T-cell (primary cell): ENCODE measurements around the gene PFAS. TPM values are rescaled to one million over a fixed set of nuclear protein-coding genes. Genes with fewer than 3 reads are reported as not detected.

Experiments used
- ATAC-seq, 4 experiments: fragments of 200-7000 bp in 3 of 4; fragments of 150-1000 bp in 1 of 4; cut with Tn5 transposase; replicated peaks in 1 of 4; 1 replicate in 3 of 4; 2 replicates in 1 of 4; pipeline ENCODE4 v1.10.0; 2021; ENCODE audit warnings: moderate library complexity in 3 of 4, mild to moderate bottlenecking in 2 of 4, moderate number of reproducible peaks in 1 of 4
- CTCF ChIA-PET, 2 donors: fragments of 300-600 bp; sonication (Branson Sonifier 250); formaldehyde crosslinking; loops; one replicate each; lab custom pipeline; 2022; ENCODE audit warnings: antibody characterized with exemption in 2 of 2; lab: Charles Lee
- POLR2A ChIA-PET, 2 donors: fragments of 300-600 bp; sonication (Branson Sonifier 250); formaldehyde crosslinking; loops; one replicate each; lab custom pipeline; 2022; ENCODE audit warnings: antibody characterized with exemption in 2 of 2; lab: Charles Lee
- DNase-seq, 35 experiments: peaks; one replicate each; pipeline versions ENCODE4 v3.0.0 to v3.0.0-alpha.2; 2013 to 2023
- H3K27ac ChIP-seq: one replicate; pipeline ENCODE4 v1.5.1; 2013; ENCODE audit warnings: low read length
- H3K27me3 ChIP-seq, 2 experiments: replicated peaks in 1 of 2; 1 replicate in 1 of 2; 2 replicates in 1 of 2; pipeline versions ENCODE4 v1.6.1 to v1.7.0; 2013; ENCODE audit warnings: low read length in 1 of 2, mixed read lengths in 1 of 2; ENCODE audit not compliant: control insufficient read depth in 2 of 2, insufficient read depth in 2 of 2; ENCODE audit errors: extremely low read depth in 1 of 2
- H3K36me3 ChIP-seq, 2 donors: 1 replicate in 1 of 2; 2 replicates in 1 of 2; pipeline versions ENCODE4 v1.6.1 to v1.7.0; 2013; ENCODE audit warnings: low read length in 1 of 2; ENCODE audit not compliant: control insufficient read depth in 2 of 2, insufficient read depth in 1 of 2; ENCODE audit errors: extremely low read depth in 1 of 2
- H3K4me1 ChIP-seq, 2 experiments: 1 replicate in 1 of 2; 2 replicates in 1 of 2; pipeline versions ENCODE4 v1.6.1 to v1.7.0; 2013; ENCODE audit warnings: low read length in 2 of 2, mixed read lengths in 1 of 2; ENCODE audit not compliant: insufficient read depth in 2 of 2, control insufficient read depth in 1 of 2; ENCODE audit errors: extremely low read depth in 1 of 2
- H3K4me3 ChIP-seq, 2 donors: 1 replicate in 1 of 2; 2 replicates in 1 of 2; pipeline versions ENCODE4 v1.5.1 to v1.7.0; 2013; ENCODE audit warnings: mild to moderate bottlenecking in 2 of 2, low read length in 1 of 2, moderate library complexity in 1 of 2; ENCODE audit not compliant: control insufficient read depth in 1 of 2; ENCODE audit errors: extremely low read depth in 1 of 2
- H3K9me3 ChIP-seq: 2 replicates; pipeline ENCODE4 v1.7.0; 2013
- H3K27ac Mint-ChIP-seq, 2 donors: one replicate each; pipeline ENCODE4 v1.8.0; 2020 to 2021; ENCODE audit warnings: mild to moderate bottlenecking in 2 of 2, mixed read lengths in 2 of 2
- H3K27me3 Mint-ChIP-seq, 2 donors: one replicate each; pipeline ENCODE4 v1.8.0; 2021 to 2022; ENCODE audit warnings: mixed read lengths in 2 of 2
- H3K36me3 Mint-ChIP-seq: one replicate; pipeline ENCODE4 v1.8.0; 2021; ENCODE audit warnings: mixed read lengths
- H3K4me1 Mint-ChIP-seq, 3 donors: one replicate each; pipeline ENCODE4 v1.8.0; 2020 to 2022; ENCODE audit warnings: mixed read lengths in 3 of 3, mild to moderate bottlenecking in 1 of 3
- H3K4me3 Mint-ChIP-seq, 3 donors: one replicate each; pipeline ENCODE4 v1.8.0; 2020 to 2022; ENCODE audit warnings: mild to moderate bottlenecking in 3 of 3, mixed read lengths in 3 of 3, moderate library complexity in 3 of 3
- H3K9me3 Mint-ChIP-seq, 3 donors: one replicate each; pipeline ENCODE4 v1.8.0; 2020 to 2022; ENCODE audit warnings: mixed read lengths in 3 of 3
- WGBS: methylation state at CpG from one replicate; pipeline ENCODE4 v1.1.5; 2013; ENCODE audit warnings: missing lambda C conversion rate; ENCODE audit not compliant: insufficient coverage; 5-methylcytosine and 5-hydroxymethylcytosine counted together
- total RNA-seq, 35 experiments: library from RNA in 6 of 35; stranded (reverse) in 6 of 35; fragments of 120-200 nt in 1 of 35; gene quantifications; one replicate each; pipeline versions ENCODE4 v1.2.1 to v1.2.4 and lab custom pipeline; 2013 to 2026

PFAS gene
- total RNA-seq, 5 donors from 2014 or later (not counting 1 experiment from before 2014, with no cell fraction given): 31.5 to 52.4 (median 37.8) TPM

DNA sequence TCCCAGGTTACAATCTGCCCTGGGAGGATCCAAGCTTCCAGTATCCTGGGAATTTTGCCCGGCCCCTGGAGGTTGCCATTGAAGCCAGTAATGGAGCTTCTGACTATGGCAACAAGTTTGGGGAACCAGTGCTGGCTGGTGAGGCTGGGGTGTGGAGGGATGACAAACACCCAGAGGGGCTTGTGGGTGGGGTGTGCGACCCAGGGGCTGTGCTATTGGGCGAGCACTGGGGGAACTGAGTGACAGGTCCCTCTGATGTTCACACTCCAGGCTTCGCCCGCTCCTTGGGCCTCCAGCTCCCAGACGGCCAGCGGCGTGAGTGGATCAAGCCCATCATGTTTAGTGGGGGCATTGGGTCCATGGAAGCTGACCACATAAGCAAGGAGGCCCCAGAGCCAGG lies 8.7 kb downstream of the PFAS start:
- H3K4me3 ChIP-seq: no peak overlapping the region
- Mint-ChIP-seq H3K27ac (no peak overlapping the region), H3K9me3 (no peaks in the 10 kb centered on the region), H3K27me3 (no peaks in the 10 kb centered on the region), H3K36me3 (peaks cover 31% of the 10 kb centered on the region), H3K4me1 (no peaks in the 10 kb centered on the region), H3K4me3 (no peak overlapping the region)
- no peaks in the 10 kb centered on the region for H3K27me3 ChIP-seq
- CTCF ChIA-PET: interaction anchor here in 1 of 2 donors (0.6 kb wide), 1 partner anchor 10 kb away, joined by 4 read pairs; the partner anchor contains the start of gene CTC1
- POLR2A ChIA-PET: interaction anchor here in 1 of 2 donors (0.7 kb wide), 1 partner anchor 169 kb away, joined by 3 read pairs; no protein-coding TSS in a partner anchor
- H3K9me3 ChIP-seq: no peaks in the 10 kb centered on the region
- 98% methylated on average over 7 of the region's 8 CpGs for WGBS
- DNase-seq (no peak), ATAC-seq (no peak)
- H3K27ac ChIP-seq: no peak overlapping the region
- no peaks in the 10 kb centered on the region for H3K4me1 ChIP-seq
- peaks cover 18 to 41% of the 10 kb centered on the region in 2 donors for H3K36me3 ChIP-seq

GRCh38 chr17:8264320-8264719 lies 15.2 kb downstream of the PFAS start:
- Histone ChIP-seq H3K9me3 (no peaks in the 10 kb centered on the region), H3K27ac (no peak overlapping the region), H3K36me3 (peaks cover 33 to 40% of the 10 kb centered on the region in 2 donors), H3K27me3 (no peaks in the 10 kb centered on the region), H3K4me1 (no peaks in the 10 kb centered on the region), H3K4me3 (no peak overlapping the region)
- H3K27ac Mint-ChIP-seq: no peak overlapping the region
- no peaks in the 10 kb centered on the region for H3K9me3 Mint-ChIP-seq
- ChIA-PET POLR2A (no interaction called here), CTCF (interaction anchor here in 1 of 2 donors (0.6 kb wide), 1 partner anchor 613 kb away, joined by 3 read pairs; the partner anchor contains the start of gene ATP1B2)
- H3K4me1 Mint-ChIP-seq: no peaks in the 10 kb centered on the region
- 93% methylated on average over 5 of the region's 10 CpGs for WGBS
- H3K4me3 Mint-ChIP-seq: no peak overlapping the region
- DNase-seq (no peak), ATAC-seq (no peak)
- H3K27me3 Mint-ChIP-seq: no peaks in the 10 kb centered on the region
- H3K36me3 Mint-ChIP-seq: peaks cover 30% of the 10 kb centered on the region

DNA sequence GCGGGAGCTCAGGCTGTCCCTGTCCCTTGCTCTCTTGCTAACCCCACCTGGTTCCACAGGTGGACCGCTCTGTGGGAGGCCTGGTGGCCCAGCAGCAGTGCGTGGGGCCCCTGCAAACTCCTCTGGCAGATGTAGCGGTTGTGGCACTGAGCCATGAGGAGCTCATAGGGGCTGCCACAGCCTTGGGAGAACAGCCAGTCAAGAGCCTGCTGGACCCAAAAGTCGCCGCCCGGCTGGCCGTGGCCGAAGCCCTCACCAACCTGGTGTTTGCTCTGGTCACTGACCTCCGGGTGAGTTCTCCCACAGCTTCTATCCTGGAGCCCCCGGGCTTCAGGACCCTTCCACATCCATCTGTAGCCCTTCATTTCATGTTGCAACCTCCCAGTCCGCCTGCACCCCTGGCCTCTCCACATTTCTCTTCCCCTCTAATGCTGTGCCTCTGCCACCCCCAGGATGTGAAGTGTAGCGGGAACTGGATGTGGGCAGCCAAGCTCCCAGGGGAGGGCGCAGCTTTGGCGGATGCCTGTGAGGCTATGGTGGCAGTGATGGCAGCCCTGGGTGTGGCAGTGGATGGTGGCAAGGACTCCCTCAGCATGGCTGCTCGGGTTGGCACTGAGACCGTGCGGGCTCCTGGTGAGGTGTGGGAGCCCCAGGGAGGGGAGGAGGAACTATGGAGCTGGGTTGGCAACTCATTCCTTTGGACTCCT lies 15.9 kb downstream of the PFAS start:
- Mint-ChIP-seq H3K36me3 (peaks cover 31% of the 10 kb centered on the region), H3K4me1 (no peaks in the 10 kb centered on the region), H3K27ac (no peak overlapping the region), H3K9me3 (no peaks in the 10 kb centered on the region), H3K4me3 (no peak overlapping the region), H3K27me3 (no peaks in the 10 kb centered on the region)
- WGBS: 96% methylated on average over 15 of the region's 18 CpGs
- H3K4me3 ChIP-seq: no peak overlapping the region
- no peaks in the 10 kb centered on the region for H3K4me1 ChIP-seq
- peaks cover 33 to 44% of the 10 kb centered on the region in 2 donors for H3K36me3 ChIP-seq
- ATAC-seq (no peak), DNase-seq (no peak)
- H3K9me3 ChIP-seq: no peaks in the 10 kb centered on the region
- POLR2A ChIA-PET: no interaction called here
- CTCF ChIA-PET: interaction anchor here in 1 of 2 donors (0.6 kb wide), 1 partner anchor 614 kb away, joined by 3 read pairs; the partner anchor contains the start of gene ATP1B2
- H3K27me3 ChIP-seq: no peaks in the 10 kb centered on the region
- no peak overlapping the region for H3K27ac ChIP-seq

DNA sequence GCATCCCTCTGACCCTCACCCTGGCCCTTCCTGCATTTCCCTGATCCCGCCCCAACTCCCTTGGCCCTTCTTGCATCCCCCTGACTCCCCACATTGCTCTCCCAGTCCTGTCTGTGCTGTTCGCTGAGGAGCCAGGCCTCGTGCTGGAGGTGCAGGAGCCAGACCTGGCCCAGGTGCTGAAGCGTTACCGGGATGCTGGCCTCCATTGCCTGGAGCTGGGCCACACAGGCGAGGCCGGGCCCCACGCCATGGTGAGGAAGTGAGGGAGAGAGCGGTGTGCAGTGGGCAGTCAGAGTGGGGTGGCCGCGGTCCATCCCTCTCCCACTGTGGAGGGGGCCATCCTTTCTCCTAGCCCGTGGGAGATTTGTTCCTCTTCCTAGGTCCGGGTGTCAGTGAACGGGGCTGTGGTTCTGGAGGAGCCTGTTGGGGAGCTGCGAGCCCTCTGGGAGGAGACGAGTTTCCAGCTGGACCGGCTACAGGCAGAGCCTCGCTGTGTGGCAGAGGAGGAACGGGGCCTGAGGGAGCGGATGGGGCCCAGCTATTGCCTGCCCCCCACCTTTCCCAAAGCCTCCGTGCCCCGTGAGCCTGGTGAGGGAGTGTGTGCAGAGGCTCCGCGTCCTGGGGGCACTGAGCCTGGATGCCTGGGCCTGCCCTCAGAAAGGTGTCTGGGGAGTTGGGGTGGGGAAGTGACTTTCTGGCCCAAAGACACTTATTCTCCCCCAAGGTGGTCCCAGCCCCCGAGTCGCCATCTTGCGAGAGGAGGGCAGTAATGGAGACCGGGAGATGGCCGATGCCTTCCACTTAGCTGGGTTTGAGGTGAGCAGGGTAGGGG lies 17.8 kb downstream of the PFAS start:
- no peaks in the 10 kb centered on the region for H3K4me1 ChIP-seq
- no peaks in the 10 kb centered on the region for H3K27me3 Mint-ChIP-seq
- WGBS: 94% methylated on average over 7 of the region's 29 CpGs
- H3K4me3 ChIP-seq: no peak overlapping the region
- DNase-seq: no peak
- H3K4me3 Mint-ChIP-seq: no peak overlapping the region
- H3K4me1 Mint-ChIP-seq: no peaks in the 10 kb centered on the region
- CTCF ChIA-PET: no interaction called here
- H3K27ac ChIP-seq: no peak overlapping the region
- H3K27ac Mint-ChIP-seq: no peak overlapping the region
- H3K36me3 ChIP-seq: peaks cover 33 to 46% of the 10 kb centered on the region in 2 donors
- ATAC-seq: peak in 1 of 4 experiments; percentile 9
- H3K9me3 Mint-ChIP-seq: no peaks in the 10 kb centered on the region
- POLR2A ChIA-PET: no interaction called here
- no peaks in the 10 kb centered on the region for H3K9me3 ChIP-seq
- H3K36me3 Mint-ChIP-seq: peaks cover 34% of the 10 kb centered on the region
- H3K27me3 ChIP-seq: no peaks in the 10 kb centered on the region

- Histone ChIP-seq H3K9me3 (no peaks in the 10 kb centered on the region), H3K4me3 (no peak overlapping the region), H3K4me1 (no peaks in the 10 kb centered on the region), H3K27ac (no peak overlapping the region), H3K36me3 (peaks cover 33 to 46% of the 10 kb centered on the region in 2 donors), H3K27me3 (no peaks in the 10 kb centered on the region)
- H3K27ac Mint-ChIP-seq: no peak overlapping the region
- H3K36me3 Mint-ChIP-seq: peaks cover 30% of the 10 kb centered on the region
- H3K27me3 Mint-ChIP-seq: no peaks in the 10 kb centered on the region
- ChIA-PET POLR2A (no interaction called here), CTCF (no interaction called here)
- no peak overlapping the region for H3K4me3 Mint-ChIP-seq
- WGBS: 100% methylated on average over 4 of the region's 13 CpGs
- ATAC-seq: no peak
- no peak for DNase-seq
- H3K4me1 Mint-ChIP-seq: no peaks in the 10 kb centered on the region
- no peaks in the 10 kb centered on the region for H3K9me3 Mint-ChIP-seq
Measured at GRCh38 chr17:8267480-8268147, 18.5 kb downstream of the PFAS start.
